ENCODE results near the gene IDUA.

GRCh38 chr4:1043162-1043561 is 56.3 kb downstream of the IDUA start:
- TF ChIP-seq FOXK2 (IDR thresholded peaks at IDR 0.05) (no peak), LEF1 (IDR thresholded peaks at IDR 0.05; ENCODE audit: borderline replicate concordance) (no peak), SUZ12 (IDR thresholded peaks at IDR 0.05) (no peak), FOXM1 (IDR thresholded peaks at IDR 0.05; ENCODE audit: borderline replicate concordance) (no peak), SP1 (IDR thresholded peaks at IDR 0.05) (no peak), ZNF384 (IDR thresholded peaks at IDR 0.05) (no peak)
